Amniotic epithelial cell (primary cell): ENCODE measurements around the gene HDAC10.
"Not testable (repeated sequence)": the region's sequence is repeated elsewhere in the genome, so short reads cannot be mapped to it uniquely, and the experiment has no call there.

Source experiments
- DNase-seq: peaks from one replicate; pipeline ENCODE4 v3.0.0-alpha.2; 2010; ENCODE audit warnings: low read depth

The HDAC10 gene

GRCh38 chr22:50217543-50218152 is 33.4 kb downstream of the HDAC10 start:
- DNase-seq: no peak

GRCh38 chr22:50216684-50217520 is 34.2 kb downstream of the HDAC10 start:
- DNase-seq: no peak

- no peak for DNase-seq
These were observed 34.9 kb downstream of the HDAC10 start for GRCh38 chr22:50216055-50216683.

GRCh38 chr22:50215297-50216054 is 35.6 kb downstream of the HDAC10 start:
- no peak for DNase-seq

- no peak for DNase-seq
These were observed 37.8 kb downstream of the HDAC10 start for GRCh38 chr22:50213263-50213662.

GRCh38 chr22:50211147-50211546 is 39.9 kb downstream of the HDAC10 start:
- DNase-seq: no peak

- DNase-seq: no peak
These were observed 40.5 kb downstream of the HDAC10 start for GRCh38 chr22:50210378-50211139.

GRCh38 chr22:50209893-50210292 is 41.2 kb downstream of the HDAC10 start:
- peak; percentile 52 for DNase-seq

GRCh38 chr22:50208939-50209892 is 41.8 kb downstream of the HDAC10 start:
- DNase-seq: no peak

- no peak for DNase-seq
These were observed 42.6 kb downstream of the HDAC10 start for GRCh38 chr22:50208430-50208938.

- DNase-seq: no peak
These were observed 43.5 kb downstream of the HDAC10 start for GRCh38 chr22:50207383-50208140.

- peak; percentile 45 for DNase-seq
These were observed 44.5 kb downstream of the HDAC10 start for GRCh38 chr22:50206599-50206998.

GRCh38 chr22:50205781-50206569 is 45.1 kb downstream of the HDAC10 start:
- DNase-seq: no peak

GRCh38 chr22:50204998-50205397 is 46.1 kb downstream of the HDAC10 start:
- DNase-seq: not testable (repeated sequence)

GRCh38 chr22:50204571-50204970 is 46.5 kb downstream of the HDAC10 start:
- DNase-seq: no peak

GRCh38 chr22:50203288-50203687 is 47.8 kb downstream of the HDAC10 start:
- DNase-seq: no peak

GRCh38 chr22:50202130-50202666 is 48.9 kb downstream of the HDAC10 start:
- no peak for DNase-seq
